Neutrophil (primary cell): Measurements from ENCODE around the gene STAG1.

Experiments used
- H3K27ac ChIP-seq: fragments of 200-600 bp; sonication (generic); 2 replicates; pipeline ENCODE4 v1.5.1; 2016; ENCODE audit warnings: mild to moderate bottlenecking, moderate library complexity
- H3K27me3 ChIP-seq: fragments of 200-600 bp; sonication (generic); 2 replicates; pipeline ENCODE4 v1.6.0; 2016; ENCODE audit warnings: mild to moderate bottlenecking
- H3K36me3 ChIP-seq: fragments of 200-600 bp; sonication (generic); 2 replicates; pipeline ENCODE4 v1.5.1; 2017
- H3K4me1 ChIP-seq, 2 experiments: fragments of 200-600 bp in 1 of 2; sonication (generic) in 1 of 2; 1 replicate in 1 of 2; 2 replicates in 1 of 2; pipeline versions ENCODE4 v1.5.1 to v1.6.1; 2013 to 2016; ENCODE audit warnings: low read depth in 1 of 2, low read length in 1 of 2, mild to moderate bottlenecking in 1 of 2, moderate library complexity in 1 of 2; ENCODE audit not compliant: control insufficient read depth in 1 of 2, insufficient read depth in 1 of 2
- H3K4me3 ChIP-seq, 2 experiments: fragments of 200-600 bp in 1 of 2; sonication (generic) in 1 of 2; 1 replicate in 1 of 2; 2 replicates in 1 of 2; pipeline ENCODE4 v1.5.1; 2013 to 2016; ENCODE audit warnings: low read depth in 1 of 2, low read length in 1 of 2, mild to moderate bottlenecking in 1 of 2, moderate library complexity in 1 of 2
- H3K9me3 ChIP-seq: fragments of 200-600 bp; sonication (generic); 2 replicates; pipeline ENCODE4 v1.5.1; 2016
- TF ChIP-seq, protein P1 (sequence below): fragments of 200-600 bp; sonication (generic); IDR thresholded peaks from 2 replicates; pipeline ENCODE4 v1.5.1; 2016; ENCODE audit warnings: antibody characterized with exemption

The STAG1 gene

DNA sequence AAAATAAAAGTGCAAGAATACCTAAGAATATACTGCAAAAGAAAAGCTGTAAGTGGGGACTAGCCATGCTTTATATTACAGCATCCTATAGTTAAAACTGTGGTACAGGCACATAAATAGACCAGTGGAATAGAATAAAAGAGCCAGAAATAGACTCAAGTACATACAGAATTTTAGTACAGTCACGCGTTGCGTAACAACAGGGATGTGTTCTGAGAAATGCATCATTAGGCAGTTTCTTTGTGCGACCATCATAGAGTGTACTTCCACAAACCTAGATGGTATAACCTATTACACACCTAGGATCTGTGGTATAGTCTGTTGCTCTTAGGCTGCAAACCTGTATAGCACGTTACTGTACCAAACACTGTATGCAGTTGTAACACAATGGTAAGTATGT, 440.2 kb downstream of the STAG1 start:
- Histone ChIP-seq H3K36me3 (no peaks in the 10 kb centered on the region), H3K27ac (no peak overlapping the region), H3K4me3 (no peak overlapping the region), H3K9me3 (no peaks in the 10 kb centered on the region), H3K27me3 (no peaks in the 10 kb centered on the region), H3K4me1 (no peaks in the 10 kb centered on the region)
- TF ChIP-seq, protein P1, sequence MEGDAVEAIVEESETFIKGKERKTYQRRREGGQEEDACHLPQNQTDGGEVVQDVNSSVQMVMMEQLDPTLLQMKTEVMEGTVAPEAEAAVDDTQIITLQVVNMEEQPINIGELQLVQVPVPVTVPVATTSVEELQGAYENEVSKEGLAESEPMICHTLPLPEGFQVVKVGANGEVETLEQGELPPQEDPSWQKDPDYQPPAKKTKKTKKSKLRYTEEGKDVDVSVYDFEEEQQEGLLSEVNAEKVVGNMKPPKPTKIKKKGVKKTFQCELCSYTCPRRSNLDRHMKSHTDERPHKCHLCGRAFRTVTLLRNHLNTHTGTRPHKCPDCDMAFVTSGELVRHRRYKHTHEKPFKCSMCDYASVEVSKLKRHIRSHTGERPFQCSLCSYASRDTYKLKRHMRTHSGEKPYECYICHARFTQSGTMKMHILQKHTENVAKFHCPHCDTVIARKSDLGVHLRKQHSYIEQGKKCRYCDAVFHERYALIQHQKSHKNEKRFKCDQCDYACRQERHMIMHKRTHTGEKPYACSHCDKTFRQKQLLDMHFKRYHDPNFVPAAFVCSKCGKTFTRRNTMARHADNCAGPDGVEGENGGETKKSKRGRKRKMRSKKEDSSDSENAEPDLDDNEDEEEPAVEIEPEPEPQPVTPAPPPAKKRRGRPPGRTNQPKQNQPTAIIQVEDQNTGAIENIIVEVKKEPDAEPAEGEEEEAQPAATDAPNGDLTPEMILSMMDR = no peak

DNA sequence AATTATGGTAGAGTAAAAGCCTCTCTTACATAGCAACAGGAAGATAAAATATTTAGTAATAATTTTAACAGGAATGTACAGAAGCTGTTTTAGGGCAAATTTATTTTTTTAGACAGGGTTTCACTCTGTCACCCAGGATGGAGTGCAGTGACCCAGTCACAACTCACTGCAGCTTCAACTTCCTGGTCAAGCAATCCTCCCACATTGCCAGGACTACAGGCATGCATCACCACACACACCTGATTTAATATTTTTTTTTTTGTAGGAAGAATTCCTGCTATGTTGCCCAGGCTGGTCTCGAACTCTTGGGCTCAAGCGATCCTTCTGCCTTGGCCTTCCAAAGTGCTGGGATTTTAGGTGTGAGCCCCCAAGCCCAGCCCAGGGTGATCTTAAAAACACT, 440.9 kb downstream of the STAG1 start:
- Histone ChIP-seq H3K4me3 (no peak overlapping the region), H3K27me3 (no peaks in the 10 kb centered on the region), H3K27ac (no peak overlapping the region), H3K36me3 (no peaks in the 10 kb centered on the region), H3K9me3 (no peaks in the 10 kb centered on the region), H3K4me1 (no peaks in the 10 kb centered on the region)
- TF ChIP-seq, protein P1 = no peak

DNA sequence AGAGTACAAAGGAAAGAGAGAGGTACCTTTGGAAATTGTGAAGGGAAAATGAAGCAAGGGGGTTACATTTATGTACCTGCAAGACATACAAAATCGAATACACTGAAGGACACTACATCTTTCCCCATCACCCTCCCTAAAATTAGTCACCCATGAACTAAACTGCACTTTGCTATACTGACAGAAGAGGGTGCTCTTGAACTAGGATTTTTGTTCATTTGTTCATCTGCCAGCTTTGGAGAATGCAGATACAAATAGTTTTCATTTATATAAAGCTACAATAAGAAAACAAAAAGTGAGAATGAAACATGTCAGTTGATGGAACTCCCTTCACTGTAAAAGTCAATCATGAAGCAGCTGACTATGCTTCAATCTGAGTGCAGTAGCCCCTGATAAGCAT, 446.3 kb downstream of the STAG1 start:
- H3K27ac ChIP-seq = no peak overlapping the region
- H3K36me3 ChIP-seq = no peaks in the 10 kb centered on the region
- H3K27me3 ChIP-seq = no peaks in the 10 kb centered on the region
- H3K4me1 ChIP-seq = no peaks in the 10 kb centered on the region
- H3K9me3 ChIP-seq = no peaks in the 10 kb centered on the region
- TF ChIP-seq, protein P1 = no peak
- no peak overlapping the region for H3K4me3 ChIP-seq

DNA sequence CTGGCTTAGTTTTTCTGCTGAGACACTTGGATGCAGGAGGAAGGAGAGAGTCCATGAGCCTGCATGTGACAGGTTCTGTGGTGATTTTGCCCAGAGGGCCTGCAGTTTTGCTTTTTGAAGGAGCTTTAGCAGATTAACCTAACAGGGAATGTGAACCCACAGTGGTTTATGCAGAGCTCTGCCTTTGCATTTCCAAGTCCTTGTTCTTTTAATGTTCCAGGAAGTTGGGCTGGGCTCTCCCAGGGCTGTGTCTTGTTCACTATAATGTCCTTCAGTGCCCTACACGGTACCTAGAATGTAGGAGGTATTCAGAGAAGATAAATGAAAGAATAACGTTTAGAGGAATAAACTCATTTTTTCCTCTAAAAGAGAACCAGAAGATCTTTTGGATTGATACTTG, 451.7 kb downstream of the STAG1 start:
- H3K36me3 ChIP-seq = no peaks in the 10 kb centered on the region
- H3K27ac ChIP-seq = no peak overlapping the region
- no peaks in the 10 kb centered on the region for H3K4me1 ChIP-seq
- no peak overlapping the region for H3K4me3 ChIP-seq
- H3K27me3 ChIP-seq = no peaks in the 10 kb centered on the region
- TF ChIP-seq, protein P1 = no peak
- H3K9me3 ChIP-seq = no peaks in the 10 kb centered on the region

DNA sequence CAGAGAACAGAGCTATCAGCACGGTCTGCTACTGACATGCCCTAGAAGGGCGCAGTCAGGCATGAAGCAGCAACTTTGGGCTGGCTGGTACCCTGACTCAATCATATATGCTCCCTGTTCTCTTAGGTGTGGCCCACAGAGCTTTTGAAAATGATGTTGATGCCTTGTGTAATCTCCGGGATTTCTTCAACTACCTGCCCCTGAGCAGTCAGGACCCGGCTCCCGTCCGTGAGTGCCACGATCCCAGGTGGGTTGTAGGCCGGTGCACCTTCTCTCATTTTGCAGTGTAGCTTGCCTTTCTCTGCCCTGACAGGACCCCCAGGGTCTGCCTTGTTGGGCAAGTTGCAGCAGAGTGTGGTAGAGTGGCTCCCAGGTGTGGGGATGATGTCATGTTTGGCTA, 454.4 kb downstream of the STAG1 start:
- TF ChIP-seq, protein P1 = no peak
- no peaks in the 10 kb centered on the region for H3K9me3 ChIP-seq
- no peak overlapping the region for H3K4me3 ChIP-seq
- H3K27ac ChIP-seq = no peak overlapping the region
- H3K36me3 ChIP-seq = no peaks in the 10 kb centered on the region
- peaks cover 8 to 11% of the 10 kb centered on the region in 2 experiments for H3K4me1 ChIP-seq
- no peaks in the 10 kb centered on the region for H3K27me3 ChIP-seq

DNA sequence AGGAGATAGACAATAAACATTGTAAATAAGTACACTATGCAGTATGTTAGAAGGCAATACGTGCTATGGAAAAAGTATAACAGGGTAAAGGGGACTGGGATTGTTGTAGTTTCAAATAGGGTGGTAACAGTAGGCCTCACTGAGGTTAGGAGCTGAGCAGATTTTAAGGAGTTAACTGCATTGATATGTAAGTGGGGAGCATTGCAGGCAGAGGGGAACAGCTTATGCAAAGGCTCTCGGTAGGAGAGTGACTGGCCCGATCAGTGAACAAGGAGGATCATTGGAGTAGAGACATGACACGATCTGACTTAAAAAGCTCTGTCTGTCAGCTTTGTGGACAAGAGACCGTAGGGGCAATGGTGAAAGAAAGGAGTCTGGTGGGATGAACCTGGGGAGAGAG, 455.2 kb downstream of the STAG1 start:
- H3K27ac ChIP-seq = no peak overlapping the region
- no peaks in the 10 kb centered on the region for H3K27me3 ChIP-seq
- H3K9me3 ChIP-seq = no peaks in the 10 kb centered on the region
- no peak overlapping the region for H3K4me3 ChIP-seq
- H3K36me3 ChIP-seq = no peaks in the 10 kb centered on the region
- H3K4me1 ChIP-seq = peaks cover 8 to 11% of the 10 kb centered on the region in 2 experiments
- TF ChIP-seq, protein P1 = no peak
